ENCODE data around the gene AOC1.
"Not testable (repeated sequence)": the region's sequence is repeated elsewhere in the genome, so short reads cannot be mapped to it uniquely, and the experiment has no call there.

AOC1 gene

GRCh38 chr7:150902078-150903033 is 50.0 kb downstream of the AOC1 start:
- peaks cover 66% of the 10 kb centered on the region for H3K27me3 ChIP-seq (replicated peaks; ENCODE audit: control insufficient read depth, insufficient read depth, low read length)
- H3K9me3 ChIP-seq (ENCODE audit: control insufficient read depth, low read length), result no peaks in the 10 kb centered on the region
- no peak overlapping the region for H3K4me3 ChIP-seq (ENCODE audit: low read length)
- DNase-seq (ENCODE audit: low read depth), result no peak
- H3K36me3 ChIP-seq (ENCODE audit: control insufficient read depth, insufficient read depth, low read length, severe bottlenecking), result no peaks in the 10 kb centered on the region
- H3K9ac ChIP-seq (ENCODE audit: low read length), result no peak overlapping the region
- peaks cover 4% of the 10 kb centered on the region for H3K4me1 ChIP-seq (ENCODE audit: control insufficient read depth, insufficient read depth, low read length)

GRCh38 chr7:150903606-150904005 is 51.3 kb downstream of the AOC1 start:
- H3K9ac ChIP-seq (ENCODE audit: low read length), result no peak overlapping the region
- no peak overlapping the region for H3K4me3 ChIP-seq (ENCODE audit: low read length)
- peak; percentile 4 for DNase-seq (ENCODE audit: low read depth)
- H3K36me3 ChIP-seq (ENCODE audit: control insufficient read depth, insufficient read depth, low read length, severe bottlenecking), result no peaks in the 10 kb centered on the region
- H3K27me3 ChIP-seq (replicated peaks; ENCODE audit: control insufficient read depth, insufficient read depth, low read length), result peaks cover 59% of the 10 kb centered on the region
- no peaks in the 10 kb centered on the region for H3K4me1 ChIP-seq (ENCODE audit: control insufficient read depth, insufficient read depth, low read length)
- H3K9me3 ChIP-seq (ENCODE audit: control insufficient read depth, low read length), result no peaks in the 10 kb centered on the region

GRCh38 chr7:150904011-150904909 is 51.9 kb downstream of the AOC1 start:
- Histone ChIP-seq H3K9me3 (ENCODE audit: control insufficient read depth, low read length) (no peaks in the 10 kb centered on the region), H3K4me1 (ENCODE audit: control insufficient read depth, insufficient read depth, low read length) (no peaks in the 10 kb centered on the region)

GRCh38 chr7:150908173-150908572 is 55.9 kb downstream of the AOC1 start:
- H3K4me3 ChIP-seq (ENCODE audit: low read length), result no peak overlapping the region
- no peaks in the 10 kb centered on the region for H3K4me1 ChIP-seq (ENCODE audit: control insufficient read depth, insufficient read depth, low read length)
- H3K36me3 ChIP-seq (ENCODE audit: control insufficient read depth, insufficient read depth, low read length, severe bottlenecking), result no peaks in the 10 kb centered on the region
- H3K9ac ChIP-seq (ENCODE audit: low read length), result no peak overlapping the region
- peaks cover 41% of the 10 kb centered on the region for H3K27me3 ChIP-seq (replicated peaks; ENCODE audit: control insufficient read depth, insufficient read depth, low read length)
- H3K9me3 ChIP-seq (ENCODE audit: control insufficient read depth, low read length), result no peaks in the 10 kb centered on the region
- DNase-seq (ENCODE audit: low read depth), result no peak

More at GRCh38 chr7:150904011-150904909, 51.9 kb downstream of the AOC1 start:
- no peak for DNase-seq (ENCODE audit: low read depth)
- no peak overlapping the region for H3K4me3 ChIP-seq (ENCODE audit: low read length)
- peaks cover 56% of the 10 kb centered on the region for H3K27me3 ChIP-seq (replicated peaks; ENCODE audit: control insufficient read depth, insufficient read depth, low read length)
- no peak overlapping the region for H3K9ac ChIP-seq (ENCODE audit: low read length)
- H3K36me3 ChIP-seq (ENCODE audit: control insufficient read depth, insufficient read depth, low read length, severe bottlenecking), result no peaks in the 10 kb centered on the region

GRCh38 chr7:150909200-150909995 is 57.1 kb downstream of the AOC1 start:
- H3K9ac ChIP-seq (ENCODE audit: low read length), result no peak overlapping the region
- no peaks in the 10 kb centered on the region for H3K36me3 ChIP-seq (ENCODE audit: control insufficient read depth, insufficient read depth, low read length, severe bottlenecking)
- no peak overlapping the region for H3K4me3 ChIP-seq (ENCODE audit: low read length)
- DNase-seq (ENCODE audit: low read depth), result no peak
- no peaks in the 10 kb centered on the region for H3K4me1 ChIP-seq (ENCODE audit: control insufficient read depth, insufficient read depth, low read length)
- H3K27me3 ChIP-seq (replicated peaks; ENCODE audit: control insufficient read depth, insufficient read depth, low read length), result peaks cover 41% of the 10 kb centered on the region
- no peaks in the 10 kb centered on the region for H3K9me3 ChIP-seq (ENCODE audit: control insufficient read depth, low read length)

- peaks cover 47% of the 10 kb centered on the region for H3K27me3 ChIP-seq (replicated peaks; ENCODE audit: control insufficient read depth, insufficient read depth, low read length)
- H3K9ac ChIP-seq (ENCODE audit: low read length); H3K4me1 ChIP-seq (ENCODE audit: control insufficient read depth, insufficient read depth, low read length); H3K4me3 ChIP-seq (ENCODE audit: low read length); H3K9me3 ChIP-seq (ENCODE audit: control insufficient read depth, low read length); DNase-seq (ENCODE audit: low read depth); H3K36me3 ChIP-seq (ENCODE audit: control insufficient read depth, insufficient read depth, low read length, severe bottlenecking): not testable (repeated sequence)
These were observed 58.1 kb downstream of the AOC1 start for GRCh38 chr7:150910305-150910995.

- H3K9ac ChIP-seq (ENCODE audit: low read length), result no peak overlapping the region
- H3K27me3 ChIP-seq (replicated peaks; ENCODE audit: control insufficient read depth, insufficient read depth, low read length), result peaks cover 46% of the 10 kb centered on the region
- H3K36me3 ChIP-seq (ENCODE audit: control insufficient read depth, insufficient read depth, low read length, severe bottlenecking), result no peaks in the 10 kb centered on the region
- H3K4me1 ChIP-seq (ENCODE audit: control insufficient read depth, insufficient read depth, low read length), result no peaks in the 10 kb centered on the region
- no peak overlapping the region for H3K4me3 ChIP-seq (ENCODE audit: low read length)
- no peak for DNase-seq (ENCODE audit: low read depth)
- no peaks in the 10 kb centered on the region for H3K9me3 ChIP-seq (ENCODE audit: control insufficient read depth, low read length)
These were observed 58.7 kb downstream of the AOC1 start for GRCh38 chr7:150910996-150911422.
